H1 (cell line): Measurements from ENCODE around the gene RPSA. TPM values are rescaled to one million over a fixed set of nuclear protein-coding genes. Genes with fewer than 3 reads are reported as not detected.

Experiments
- CTCF ChIA-PET: fragments of 300-600 bp; sonication (Branson Sonifier 250); formaldehyde crosslinking; loops from one replicate; lab custom pipeline; 2021; ENCODE audit not compliant: partially characterized antibody; lab: Charles Lee
- POLR2A ChIA-PET: fragments of 300-600 bp; sonication (Branson Sonifier 250); formaldehyde crosslinking; loops from one replicate; lab custom pipeline; 2021; ENCODE audit warnings: inconsistent platforms; ENCODE audit not compliant: partially characterized antibody; lab: Charles Lee
- DNase-seq, 2 experiments: peaks; one replicate each; pipeline versions ENCODE4 v3.0.0 to v3.0.0-alpha.2; 2010 to 2022; ENCODE audit warnings: low spot score in 2 of 2, low read depth in 1 of 2, mixed read lengths in 1 of 2
- FAIRE-seq: peaks from 2 replicates; lab custom pipeline; 2011; peaks lifted over from hg19 to GRCh38; lab: Jason Lieb, UNC
- H2AFZ ChIP-seq: 2 replicates; pipeline ENCODE4 v1.8.1; 2012; ENCODE audit warnings: low read length, inconsistent platforms
- H2AK5ac ChIP-seq: 2 replicates; pipeline ENCODE4 v1.6.1; 2013; ENCODE audit warnings: low read depth, low read length
- H2BK120ac ChIP-seq: replicated peaks from 2 replicates; pipeline ENCODE3; 2013; ENCODE audit warnings: low read depth, low read length, inconsistent platforms
- H2BK12ac ChIP-seq: 2 replicates; pipeline ENCODE4 v1.6.1; 2013; ENCODE audit warnings: low read depth, low read length
- H2BK15ac ChIP-seq: 2 replicates; pipeline ENCODE4 v1.6.1; 2013; ENCODE audit warnings: low read length
- H2BK20ac ChIP-seq: 2 replicates; pipeline ENCODE4 v1.6.1; 2013; ENCODE audit warnings: low read length
- H2BK5ac ChIP-seq: 2 replicates; pipeline ENCODE4 v1.6.1; 2013; ENCODE audit warnings: low read depth, low read length
- H3K14ac ChIP-seq: 2 replicates; pipeline ENCODE4 v1.6.1; 2013; ENCODE audit warnings: inconsistent platforms; ENCODE audit not compliant: insufficient read length
- H3K18ac ChIP-seq: 2 replicates; pipeline ENCODE4 v1.6.1; 2013; ENCODE audit warnings: low read length; ENCODE audit errors: extremely low read depth
- H3K23ac ChIP-seq: 2 replicates; pipeline ENCODE4 v1.6.1; 2013; ENCODE audit warnings: inconsistent platforms; ENCODE audit not compliant: insufficient read length
- H3K23me2 ChIP-seq: 2 replicates; pipeline ENCODE4 v1.6.1; 2013; ENCODE audit warnings: low read depth, low read length
- H3K27ac ChIP-seq: 2 replicates; pipeline ENCODE4 v1.6.1; 2011; ENCODE audit warnings: low read depth, low read length, inconsistent platforms
- H3K27me3 ChIP-seq, 4 experiments: replicated peaks in 1 of 4; 1 replicate in 1 of 4; 2 replicates in 3 of 4; pipeline versions ENCODE4 v1.6.1 to v1.8.1; 2011 to 2013; ENCODE audit warnings: low read length in 3 of 4, mild to moderate bottlenecking in 3 of 4, inconsistent platforms in 2 of 4, mixed read lengths in 2 of 4, moderate library complexity in 1 of 4; ENCODE audit not compliant: control insufficient read depth in 3 of 4, insufficient read depth in 3 of 4; ENCODE audit errors: extremely low read depth in 1 of 4
- H3K36me3 ChIP-seq, 4 experiments: 2 replicates each; pipeline versions ENCODE4 v1.6.1 to v1.8.1; 2011 to 2013; ENCODE audit warnings: mild to moderate bottlenecking in 4 of 4, low read length in 3 of 4, moderate library complexity in 2 of 4, control low read depth in 1 of 4, inconsistent platforms in 1 of 4; ENCODE audit not compliant: insufficient read depth in 4 of 4, control insufficient read depth in 2 of 4
- H3K4ac ChIP-seq: replicated peaks from 2 replicates; pipeline ENCODE3; 2013; ENCODE audit warnings: low read length, low read depth, mixed read lengths, inconsistent platforms; ENCODE audit not compliant: insufficient read length
- H3K4me1 ChIP-seq, 4 experiments: replicated peaks in 1 of 4; 1 replicate in 1 of 4; 2 replicates in 3 of 4; pipeline versions ENCODE4 v1.6.1 to v1.8.1; 2011 to 2013; ENCODE audit warnings: low read length in 3 of 4, inconsistent platforms in 2 of 4, mixed read lengths in 1 of 4; ENCODE audit not compliant: insufficient read depth in 4 of 4, control insufficient read depth in 3 of 4
- H3K4me2 ChIP-seq, 2 experiments: 2 replicates each; pipeline versions ENCODE4 v1.6.1 to v1.8.1; 2011 to 2013; ENCODE audit warnings: low read depth in 2 of 2, low read length in 2 of 2, control low read depth in 1 of 2, inconsistent platforms in 1 of 2, mild to moderate bottlenecking in 1 of 2; ENCODE audit not compliant: insufficient read depth in 1 of 2
- H3K4me3 ChIP-seq, 4 experiments: fragments of 200-600, 300-600 bp in 1 of 4; sonication (generic), shearing (Covaris generic), sonication (Bioruptor Twin) in 1 of 4; 2 replicates each; pipeline versions ENCODE4 v1.5.1 to v1.8.1; 2011 to 2016; ENCODE audit warnings: low read length in 4 of 4, low read depth in 3 of 4, control low read depth in 2 of 4, inconsistent platforms in 2 of 4, mild to moderate bottlenecking in 2 of 4, mixed read lengths in 1 of 4, moderate library complexity in 1 of 4; ENCODE audit not compliant: insufficient read depth in 2 of 4; ENCODE audit errors: extremely low read depth in 1 of 4
- H3K56ac ChIP-seq: replicated peaks from 2 replicates; pipeline ENCODE3; 2013; ENCODE audit warnings: low read depth, mild to moderate bottlenecking, mixed read lengths, low read length, inconsistent platforms; ENCODE audit not compliant: insufficient read length
- H3K79me1 ChIP-seq: 2 replicates; pipeline ENCODE4 v1.6.1; 2013; ENCODE audit warnings: low read depth, low read length, control low read depth
- H3K79me2 ChIP-seq, 2 experiments: 2 replicates each; pipeline versions ENCODE4 v1.6.1 to v1.8.1; 2012 to 2013; ENCODE audit warnings: low read length in 2 of 2, mild to moderate bottlenecking in 2 of 2, inconsistent platforms in 1 of 2; ENCODE audit not compliant: insufficient read depth in 2 of 2, control insufficient read depth in 1 of 2
- H3K9ac ChIP-seq, 4 experiments: replicated peaks in 1 of 4; 1 replicate in 1 of 4; 2 replicates in 3 of 4; pipeline versions ENCODE4 v1.6.1 to v1.8.1; 2011 to 2013; ENCODE audit warnings: low read depth in 3 of 4, low read length in 3 of 4, control low read depth in 2 of 4, mild to moderate bottlenecking in 2 of 4, moderate library complexity in 2 of 4, inconsistent platforms in 1 of 4; ENCODE audit errors: extremely low read depth in 1 of 4
- H3K9me3 ChIP-seq, 2 experiments: 2 replicates each; pipeline versions ENCODE4 v1.6.1 to v1.8.1; 2012 to 2013; ENCODE audit warnings: mild to moderate bottlenecking in 2 of 2, moderate library complexity in 2 of 2, control low read depth in 1 of 2, inconsistent platforms in 1 of 2, low read depth in 1 of 2, low read length in 1 of 2, mixed read lengths in 1 of 2; ENCODE audit not compliant: insufficient read depth in 2 of 2
- H4K20me1 ChIP-seq, 2 experiments: replicated peaks in 1 of 2; 2 replicates each; pipeline versions ENCODE3 to v1.8.1; 2011 to 2013; ENCODE audit warnings: inconsistent platforms in 2 of 2, low read length in 2 of 2, mild to moderate bottlenecking in 1 of 2; ENCODE audit not compliant: insufficient read depth in 2 of 2, control insufficient read depth in 1 of 2
- H4K5ac ChIP-seq: 2 replicates; pipeline ENCODE4 v1.6.1; 2013; ENCODE audit warnings: low read length, low read depth, mixed read lengths, inconsistent platforms; ENCODE audit not compliant: insufficient read length
- H4K8ac ChIP-seq: 2 replicates; pipeline ENCODE4 v1.8.0; 2013; ENCODE audit warnings: mild to moderate bottlenecking, moderate library complexity, low read length, inconsistent platforms; ENCODE audit not compliant: insufficient read depth; ENCODE audit errors: extremely low read depth
- H4K91ac ChIP-seq: replicated peaks from 2 replicates; pipeline ENCODE3; 2013; ENCODE audit warnings: low read length, mixed read lengths, inconsistent platforms; ENCODE audit not compliant: insufficient read length
- BACH1 ChIP-seq: IDR thresholded peaks from 2 replicates; pipeline ENCODE4 v1.6.1; 2012; ENCODE audit warnings: low read length, improper control_type of control experiment
- BCL11A ChIP-seq, 2 experiments: IDR thresholded peaks; one replicate each; pipeline ENCODE4 v1.6.1; 2011; ENCODE audit warnings: low read depth in 2 of 2, low read length in 2 of 2, mild to moderate bottlenecking in 2 of 2
- CREB1 ChIP-seq: IDR thresholded peaks from 2 replicates; pipeline ENCODE4 v1.6.1; 2012; ENCODE audit warnings: inconsistent platforms
- E2F6 ChIP-seq: IDR thresholded peaks from 2 replicates; pipeline ENCODE4 v1.6.1; 2012; ENCODE audit warnings: inconsistent platforms
- FOSL1 ChIP-seq: IDR thresholded peaks from 2 replicates; pipeline ENCODE4 v1.6.1; 2011; ENCODE audit warnings: mild to moderate bottlenecking, low read depth, low read length, moderate library complexity; ENCODE audit not compliant: insufficient read depth
- GTF2F1 ChIP-seq: IDR thresholded peaks from 2 replicates; pipeline ENCODE4 v1.6.1; 2012; ENCODE audit warnings: low read depth, low read length, improper control_type of control experiment, borderline replicate concordance
- MAFK ChIP-seq: IDR thresholded peaks from 2 replicates; pipeline ENCODE4 v1.6.1; 2012; ENCODE audit warnings: low read depth, mild to moderate bottlenecking, improper control_type of control experiment, low read length
- MAX ChIP-seq: IDR thresholded peaks from 2 replicates; pipeline ENCODE4 v1.6.1; 2012; ENCODE audit warnings: inconsistent platforms
- NRF1 ChIP-seq: IDR thresholded peaks from 2 replicates; pipeline ENCODE4 v1.6.1; 2011; ENCODE audit warnings: mild to moderate bottlenecking, low read depth, low read length, improper control_type of control experiment
- SP1 ChIP-seq: IDR thresholded peaks from 2 replicates; pipeline ENCODE4 v1.6.1; 2011; ENCODE audit warnings: low read depth, low read length
- SRF ChIP-seq: IDR thresholded peaks from 2 replicates; pipeline ENCODE4 v1.6.1; 2011; ENCODE audit warnings: mild to moderate bottlenecking, low read depth, low read length, moderate library complexity
- SUZ12 ChIP-seq: fragments of 200-600 bp; sonication (generic); IDR thresholded peaks from 2 replicates; pipeline ENCODE4 v1.6.1; 2012; ENCODE audit warnings: mild to moderate bottlenecking, inconsistent platforms, low read length, moderate library complexity, mixed read lengths
- TCF12 ChIP-seq: IDR thresholded peaks from 2 replicates; pipeline ENCODE4 v1.6.1; 2011; ENCODE audit warnings: low read depth, mild to moderate bottlenecking, low read length
- YY1 ChIP-seq: IDR thresholded peaks from 2 replicates; pipeline ENCODE4 v1.6.1; 2011; ENCODE audit warnings: low read depth, mild to moderate bottlenecking, low read length
- WGBS, 2 experiments: shearing (Covaris generic) in 1 of 2; methylation state at CpG; one replicate each; pipeline versions ENCODE4 v1.1.6 to v1.1.7; 2013 to 2015; ENCODE audit warnings: low lambda C conversion rate in 2 of 2, mixed read lengths in 2 of 2, inconsistent platforms in 1 of 2, low coverage in 1 of 2, missing lambda C conversion rate in 1 of 2; ENCODE audit not compliant: insufficient replicate concordance in 2 of 2, insufficient coverage in 1 of 2, insufficient read length in 1 of 2; ENCODE audit errors: extremely low coverage in 1 of 2, missing lambda C conversion rate in 1 of 2; 5-methylcytosine and 5-hydroxymethylcytosine counted together
- polyA plus RNA-seq, 7 experiments: library from polyadenylated mRNA; depleted of rRNA in 3 of 7; stranded (reverse) in 5 of 7; unstranded in 2 of 7; fragments of >200 nt in 5 of 7; fragments of 200-250 nt in 2 of 7; gene quantifications; 1 replicate in 5 of 7; 2 replicates in 1 of 7; 4 replicates in 1 of 7; pipeline versions ENCODE4 v1.2.1 to v1.2.3, GENCODE V29; 2011 to 2013; ENCODE audit warnings: missing spikeins in 2 of 7, mixed read lengths in 2 of 7
- total RNA-seq: library from RNA; stranded (reverse); fragmentation: NEBNext Ultra II Directional; extraction: Animal tissue kit (Norgen Biotek cat#: 25700); gene quantifications from 2 replicates; pipeline ENCODE4 v1.2.1, GENCODE V29; 2021

RPSA gene
- total and polyA plus RNA-seq, 2 of the 8 experiments (the other 6 are each of a cell fraction or from before 2014, with no cell fraction given): 2,661 to 7,468 TPM

GRCh38 chr3:39401983-39402382 is 4.5 kb upstream of the RPSA start:
- Histone ChIP-seq H3K36me3 (peaks cover 0 to 15% (median 3%) of the 10 kb centered on the region in 4 experiments; a peak in 4 of 8 replicates), H4K8ac (no peak overlapping the region), H2AFZ (no peak overlapping the region), H3K23me2 (peaks cover 2% of the 10 kb centered on the region; the same call in 1 of the 2 replicates), H3K56ac (no peak overlapping the region), H3K4me3 (no peak overlapping the region), H2BK12ac (no peak overlapping the region), H3K4ac (no peak overlapping the region), H3K27me3 (no peaks in the 10 kb centered on the region), H3K9me3 (no peaks in the 10 kb centered on the region), H2BK15ac (0 out of 2 replicates have a peak overlapping the region, but pooled peaks have one; percentile 23), H2BK120ac (no peak overlapping the region), H3K79me1 (no peaks in the 10 kb centered on the region), H3K18ac (no peak overlapping the region), H3K79me2 (peaks cover 0 to 5% of the 10 kb centered on the region in 2 experiments; a peak in 2 of 4 replicates), H4K5ac (no peak overlapping the region), H3K9ac (no peak overlapping the region), H4K91ac (no peak overlapping the region), H4K20me1 (no peaks in the 10 kb centered on the region), H2AK5ac (no peak overlapping the region), H2BK5ac (no peak overlapping the region; the same call in 1 of the 2 replicates), H3K4me1 (peaks cover 2 to 7% (median 3%) of the 10 kb centered on the region in 4 experiments; a peak in 6 of 7 replicates), H3K4me2 (no peak overlapping the region), H3K27ac (no peak overlapping the region), H2BK20ac (no peak overlapping the region), H3K14ac (no peak overlapping the region), H3K23ac (no peak overlapping the region)
- ChIA-PET POLR2A (interaction anchor here (18.6 to 33.7 kb wide), 2 partner anchors 8 to 10 kb away, joined by 771 read pairs; partner anchors contain the start of genes RPSA and SLC25A38), CTCF (interaction anchor here (1.1 kb wide), 1 partner anchor 13 kb away, joined by 5 read pairs; no protein-coding TSS in a partner anchor)
- WGBS, 2 experiments: 48% methylated on average over 2 of the region's 2 CpGs; no CpG with 5 or more reads in 1 of the 2 experiments
- FAIRE-seq (no peak), DNase-seq (no peak)
- TF ChIP-seq GTF2F1: no peak
- TF ChIP-seq YY1: no peak
- no peak for TF ChIP-seq SUZ12
- TF ChIP-seq MAFK: no peak
- TF ChIP-seq E2F6: no peak
- no peak for TF ChIP-seq CREB1
- TF ChIP-seq SRF: no peak
- no peak for TF ChIP-seq TCF12
- TF ChIP-seq MAX: no peak
- TF ChIP-seq NRF1: no peak
- no peak for TF ChIP-seq SP1
- no peak for TF ChIP-seq FOSL1
- TF ChIP-seq BCL11A (IDR thresholded peaks at IDR 0.05; ENCODE audit: low read depth in 2 of 2, low read length in 2 of 2): no peak
- TF ChIP-seq BACH1: no peak
